Measurements from ENCODE around the gene S100A1. TPM values are rescaled to one million over a fixed set of nuclear protein-coding genes. Genes with fewer than 3 reads are reported as not detected.

The S100A1 gene
- total RNA-seq, 1 experiment from 2014 or later, result 0.46 TPM

DNA sequence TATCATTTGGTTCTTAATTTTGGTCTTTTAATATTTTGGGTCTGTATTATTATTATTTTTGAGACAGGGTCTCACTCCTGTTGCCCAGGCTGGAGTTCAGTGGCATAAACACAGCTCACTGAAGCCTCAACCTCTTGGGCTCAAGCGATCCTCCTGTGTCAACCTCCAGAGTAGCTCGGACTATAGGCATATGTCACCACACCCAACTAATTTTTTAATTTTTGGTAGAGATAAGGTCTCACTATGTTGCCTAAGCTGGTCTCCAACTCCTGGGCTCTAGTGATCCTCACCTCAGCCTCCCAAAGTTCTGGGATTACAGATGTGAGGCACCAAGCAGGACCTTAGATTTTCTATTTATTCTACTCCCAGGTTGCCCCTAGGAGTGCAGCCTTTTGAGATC lies 45.3 kb downstream of the S100A1 start:
- peaks cover 13% of the 10 kb centered on the region for H3K4me1 ChIP-seq (replicated peaks; ENCODE audit: insufficient read depth)
- no peaks in the 10 kb centered on the region for H3K9me3 ChIP-seq (ENCODE audit: insufficient read depth, low read depth)
- CTCF ChIA-PET, result interaction anchor here (0.7 kb wide), 1 partner anchor 314 kb away, joined by 7 read pairs; no protein-coding TSS in a partner anchor
- intact Hi-C loops (cut with micrococcal nuclease; ENCODE audit: unreplicated experiment), result loop anchor here (5.0 to 10.0 kb wide), 3 partner anchors 314 to 599 kb away; partner anchors contain the start of genes HAX1, RAB13 and S100A9
- no peak overlapping the region for H2AFZ ChIP-seq
- H4K20me1 ChIP-seq (ENCODE audit: insufficient read depth), result 0 out of 2 replicates have a peak, but pooled peaks cover 6% of the 10 kb centered on the region
- 0 out of 2 replicates have a peak overlapping the region, but pooled peaks have one; percentile 1 for H3K27ac ChIP-seq
- no peaks in the 10 kb centered on the region for H3K9me2 ChIP-seq (ENCODE audit: insufficient read depth)
- BruUV-seq (replicated peaks), result no TSS peak
- peaks cover 11% of the 10 kb centered on the region for H3K36me3 ChIP-seq (ENCODE audit: low read depth)
- H3F3A ChIP-seq (ENCODE audit: insufficient read depth, low read depth), result peaks cover 41% of the 10 kb centered on the region
- TF ChIP-seq EZH2 (IDR thresholded peaks at IDR 0.05; ENCODE audit: low read depth), result no peak
- TF ChIP-seq, protein P1, sequence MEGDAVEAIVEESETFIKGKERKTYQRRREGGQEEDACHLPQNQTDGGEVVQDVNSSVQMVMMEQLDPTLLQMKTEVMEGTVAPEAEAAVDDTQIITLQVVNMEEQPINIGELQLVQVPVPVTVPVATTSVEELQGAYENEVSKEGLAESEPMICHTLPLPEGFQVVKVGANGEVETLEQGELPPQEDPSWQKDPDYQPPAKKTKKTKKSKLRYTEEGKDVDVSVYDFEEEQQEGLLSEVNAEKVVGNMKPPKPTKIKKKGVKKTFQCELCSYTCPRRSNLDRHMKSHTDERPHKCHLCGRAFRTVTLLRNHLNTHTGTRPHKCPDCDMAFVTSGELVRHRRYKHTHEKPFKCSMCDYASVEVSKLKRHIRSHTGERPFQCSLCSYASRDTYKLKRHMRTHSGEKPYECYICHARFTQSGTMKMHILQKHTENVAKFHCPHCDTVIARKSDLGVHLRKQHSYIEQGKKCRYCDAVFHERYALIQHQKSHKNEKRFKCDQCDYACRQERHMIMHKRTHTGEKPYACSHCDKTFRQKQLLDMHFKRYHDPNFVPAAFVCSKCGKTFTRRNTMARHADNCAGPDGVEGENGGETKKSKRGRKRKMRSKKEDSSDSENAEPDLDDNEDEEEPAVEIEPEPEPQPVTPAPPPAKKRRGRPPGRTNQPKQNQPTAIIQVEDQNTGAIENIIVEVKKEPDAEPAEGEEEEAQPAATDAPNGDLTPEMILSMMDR (conservative IDR thresholded peaks at IDR 0.05), result no peak
- H3K27me3 ChIP-seq (ENCODE audit: insufficient read depth, low read depth), result peaks cover 4% of the 10 kb centered on the region; the same call in 1 of the 2 replicates
- peaks cover 23% of the 10 kb centered on the region for H3K79me2 ChIP-seq (ENCODE audit: low read depth)
- H3K4me3 ChIP-seq, result no peak overlapping the region
- DNase-seq, result no peak
- POLR2A ChIA-PET (ENCODE audit: unreplicated experiment), result interaction anchor here (0.7 kb wide), 1 partner anchor 58 kb away, joined by 10 read pairs; no protein-coding TSS in a partner anchor
- no peak overlapping the region for H3K4me2 ChIP-seq

DNA sequence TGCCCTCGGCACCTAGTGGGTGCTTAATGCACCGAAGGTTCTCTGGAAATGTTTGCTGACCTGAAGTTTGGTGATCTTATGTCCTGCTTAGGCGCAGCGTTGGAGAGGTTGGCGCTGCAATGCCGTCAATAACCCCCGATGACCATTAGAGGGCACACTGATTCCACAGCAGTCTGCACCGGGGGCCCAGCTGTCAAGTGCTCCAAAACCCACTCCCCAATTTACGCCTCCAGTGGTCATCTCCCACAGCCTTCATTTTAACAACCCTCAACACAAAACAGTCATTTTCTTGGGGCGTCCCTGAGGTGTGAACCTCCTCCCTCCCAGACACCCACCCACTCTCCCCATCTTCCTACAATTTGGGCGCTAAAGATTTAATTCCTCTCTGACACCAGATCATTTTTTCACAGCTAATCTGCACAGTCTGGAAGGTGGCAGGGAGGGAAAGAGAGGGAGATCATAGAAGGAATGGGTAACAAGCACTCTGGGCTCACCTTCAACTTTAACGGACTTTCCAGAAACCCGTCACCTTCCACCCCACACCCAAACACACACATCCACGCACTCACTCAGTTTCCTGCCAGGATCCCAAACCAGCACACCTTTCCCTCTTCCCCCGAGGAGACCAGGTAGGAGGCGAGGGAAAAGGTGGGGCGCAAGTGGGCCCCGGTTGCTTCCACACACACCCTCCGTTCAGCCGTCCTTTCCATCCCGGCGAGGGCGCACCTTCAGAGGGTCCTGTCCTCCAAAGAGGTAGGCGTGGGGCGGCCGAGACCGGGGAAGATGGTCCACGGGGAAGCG lies 49.7 kb downstream of the S100A1 start:
- peak in 1 of 2 experiments; percentile 38 for DNase-seq
- no TSS peak for BruUV-seq (replicated peaks)
- TF ChIP-seq, protein P1 (conservative IDR thresholded peaks at IDR 0.05), result peak; percentile 94
- no peak for TF ChIP-seq EZH2 (IDR thresholded peaks at IDR 0.05; ENCODE audit: low read depth)
- Histone ChIP-seq H3F3A (ENCODE audit: insufficient read depth, low read depth) (peaks cover 13% of the 10 kb centered on the region), H2AFZ (no peak overlapping the region), H4K20me1 (ENCODE audit: insufficient read depth) (no peaks in the 10 kb centered on the region), H3K79me2 (ENCODE audit: low read depth) (no peaks in the 10 kb centered on the region), H3K36me3 (ENCODE audit: low read depth) (no peaks in the 10 kb centered on the region), H3K9me3 (ENCODE audit: insufficient read depth, low read depth) (no peaks in the 10 kb centered on the region), H3K4me2 (peak overlapping the region; percentile 80), H3K27ac (no peak overlapping the region), H3K9me2 (ENCODE audit: insufficient read depth) (no peaks in the 10 kb centered on the region), H3K27me3 (ENCODE audit: insufficient read depth, low read depth) (peaks cover 9% of the 10 kb centered on the region; the same call in 1 of the 2 replicates), H3K4me3 (peak overlapping the region; percentile 39; the same call in 1 of the 2 replicates), H3K4me1 (replicated peaks; ENCODE audit: insufficient read depth) (no peaks in the 10 kb centered on the region)
- CTCF ChIA-PET, result no interaction called here
- POLR2A ChIA-PET (ENCODE audit: unreplicated experiment), result interaction anchor here (0.7 kb wide), 2 partner anchors 54 to 133 kb away, joined by 4 read pairs; no protein-coding TSS in a partner anchor
- intact Hi-C loops (cut with micrococcal nuclease; ENCODE audit: unreplicated experiment), result loop anchor here (1.0 to 10.0 kb wide), 3 partner anchors 49 to 323 kb away; partner anchors contain the start of genes INTS3 and S100A9

DNA sequence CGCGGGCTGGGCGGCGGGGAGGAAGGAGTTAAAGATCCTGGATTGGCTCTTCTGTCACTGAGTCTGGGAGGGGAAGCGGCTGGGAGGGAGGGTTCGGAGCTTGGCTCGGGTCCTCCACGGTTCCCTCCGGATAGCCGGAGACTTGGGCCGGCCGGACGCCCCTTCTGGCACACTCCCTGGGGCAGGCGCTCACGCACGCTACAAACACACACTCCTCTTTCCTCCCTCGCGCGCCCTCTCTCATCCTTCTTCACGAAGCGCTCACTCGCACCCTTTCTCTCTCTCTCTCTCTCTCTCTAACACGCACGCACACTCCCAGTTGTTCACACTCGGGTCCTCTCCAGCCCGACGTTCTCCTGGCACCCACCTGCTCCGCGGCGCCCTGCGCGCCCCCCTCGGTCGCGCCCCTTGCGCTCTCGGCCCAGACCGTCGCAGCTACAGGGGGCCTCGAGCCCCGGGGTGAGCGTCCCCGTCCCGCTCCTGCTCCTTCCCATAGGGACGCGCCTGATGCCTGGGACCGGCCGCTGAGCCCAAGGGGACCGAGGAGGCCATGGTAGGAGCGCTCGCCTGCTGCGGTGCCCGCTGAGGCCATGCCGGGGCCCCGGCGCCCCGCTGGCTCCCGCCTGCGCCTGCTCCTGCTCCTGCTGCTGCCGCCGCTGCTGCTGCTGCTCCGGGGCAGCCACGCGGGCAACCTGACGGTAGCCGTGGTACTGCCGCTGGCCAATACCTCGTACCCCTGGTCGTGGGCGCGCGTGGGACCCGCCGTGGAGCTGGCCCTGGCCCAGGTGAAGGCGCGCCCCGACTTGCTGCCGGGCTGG lies 50.5 kb downstream of the S100A1 start, which contains the start of gene NPR1:
Gene NPR1, plus strand, starts transcription at position 170 of the 818 bp plus-strand sequence. Its CDS starts 421 bp downstream, at position 591.
- intact Hi-C loops (cut with micrococcal nuclease; ENCODE audit: unreplicated experiment), result loop anchor here (5.0 to 10.0 kb wide), 2 partner anchors 49 to 324 kb away; partner anchors contain the start of genes INTS3 and S100A9
- Histone ChIP-seq H2AFZ (peak within 1 kb of the TSS; percentile 64; the same call in 1 of the 2 replicates), H3K4me2 (peak within 1 kb of the TSS; percentile 80), H4K20me1 (ENCODE audit: insufficient read depth) (no peaks in the 10 kb centered on the region), H3K9me2 (ENCODE audit: insufficient read depth) (no peaks in the 10 kb centered on the region), H3K27ac (no peak within 1 kb of the TSS), H3F3A (ENCODE audit: insufficient read depth, low read depth) (peaks cover 10% of the 10 kb centered on the region; the same call in 1 of the 2 replicates), H3K27me3 (ENCODE audit: insufficient read depth, low read depth) (peaks cover 9% of the 10 kb centered on the region; the same call in 1 of the 2 replicates), H3K9me3 (ENCODE audit: insufficient read depth, low read depth) (no peaks in the 10 kb centered on the region), H3K4me1 (replicated peaks; ENCODE audit: insufficient read depth) (no peaks in the 10 kb centered on the region), H3K4me3 (peak within 1 kb of the TSS; percentile 39; the same call in 1 of the 2 replicates), H3K79me2 (ENCODE audit: low read depth) (no peaks in the 10 kb centered on the region), H3K36me3 (ENCODE audit: low read depth) (no peaks in the 10 kb centered on the region)
- DNase-seq, result no peak
- no TSS peak for BruUV-seq (replicated peaks)
- TF ChIP-seq EZH2 (IDR thresholded peaks at IDR 0.05; ENCODE audit: low read depth), result no peak
- TF ChIP-seq, protein P1 (conservative IDR thresholded peaks at IDR 0.05), result no peak
- POLR2A ChIA-PET (ENCODE audit: unreplicated experiment), result interaction anchor here (0.7 kb wide), 1 partner anchor 66 kb away, joined by 3 read pairs; the partner anchor contains the start of gene S100A16
- CTCF ChIA-PET, result no interaction called here

All from PC-9 (cell line).